NCI-H2227 (cell line): ENCODE results near the gene GXYLT1.
A peak's percentile ranks its signal among the peaks of the same experiment; 100 is the strongest.
"Not testable (repeated sequence)": the region's sequence is repeated elsewhere in the genome, so short reads cannot be mapped to it uniquely, and the experiment has no call there.

Experiments used
- DNase-seq: peaks from one replicate; lab custom pipeline; 2025; ENCODE audit not compliant: unreplicated experiment; lab: John Stamatoyannopoulos, UW

The GXYLT1 gene, protein sequence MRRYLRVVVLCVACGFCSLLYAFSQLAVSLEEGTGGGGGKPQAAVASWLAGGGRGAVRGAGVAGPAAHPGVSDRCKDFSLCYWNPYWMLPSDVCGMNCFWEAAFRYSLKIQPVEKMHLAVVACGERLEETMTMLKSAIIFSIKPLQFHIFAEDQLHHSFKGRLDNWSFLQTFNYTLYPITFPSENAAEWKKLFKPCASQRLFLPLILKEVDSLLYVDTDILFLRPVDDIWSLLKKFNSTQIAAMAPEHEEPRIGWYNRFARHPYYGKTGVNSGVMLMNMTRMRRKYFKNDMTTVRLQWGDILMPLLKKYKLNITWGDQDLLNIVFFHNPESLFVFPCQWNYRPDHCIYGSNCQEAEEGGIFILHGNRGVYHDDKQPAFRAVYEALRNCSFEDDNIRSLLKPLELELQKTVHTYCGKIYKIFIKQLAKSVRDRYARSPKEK

DNA sequence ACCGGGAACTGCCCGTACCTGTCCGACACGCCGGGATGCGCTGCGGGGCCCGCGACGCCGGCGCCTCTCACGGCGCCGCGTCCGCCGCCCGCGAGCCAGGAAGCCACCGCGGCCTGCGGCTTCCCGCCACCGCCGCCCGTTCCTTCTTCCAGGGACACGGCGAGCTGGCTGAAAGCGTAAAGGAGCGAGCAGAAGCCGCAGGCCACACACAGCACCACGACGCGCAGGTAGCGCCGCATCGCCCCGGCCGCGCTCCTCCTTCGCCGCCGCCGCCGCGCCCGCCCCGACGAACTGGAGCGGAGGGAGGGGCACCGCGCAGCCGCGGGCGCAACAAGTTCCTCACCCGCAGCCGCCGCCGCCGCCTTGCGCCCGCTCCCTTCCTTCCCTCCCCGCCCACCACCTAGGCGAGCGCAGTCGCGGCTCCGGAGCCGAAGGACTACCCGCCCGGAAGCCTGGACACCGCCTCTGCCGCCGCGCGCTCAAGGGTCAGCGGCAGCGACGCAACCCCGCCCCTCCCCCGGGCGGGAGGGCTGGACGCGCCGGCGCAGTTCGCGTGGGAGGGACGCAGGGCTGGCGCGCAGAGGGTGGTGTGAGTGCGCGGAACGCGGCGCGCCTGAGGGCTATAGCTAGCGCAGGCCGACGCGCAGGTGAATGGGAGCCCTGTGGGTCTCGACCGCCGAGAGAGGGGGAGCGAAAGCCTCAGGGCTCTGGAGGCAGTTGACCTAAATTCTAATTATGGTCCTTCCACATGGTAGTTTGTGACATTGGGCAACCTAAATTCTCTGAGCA is at the start of gene GXYLT1:
Gene GXYLT1, minus strand, starts transcription at position 467 of the 789 bp plus-strand sequence. Its CDS starts 228 bp downstream, at position 239.
- DNase-seq = peak; percentile 95

DNA sequence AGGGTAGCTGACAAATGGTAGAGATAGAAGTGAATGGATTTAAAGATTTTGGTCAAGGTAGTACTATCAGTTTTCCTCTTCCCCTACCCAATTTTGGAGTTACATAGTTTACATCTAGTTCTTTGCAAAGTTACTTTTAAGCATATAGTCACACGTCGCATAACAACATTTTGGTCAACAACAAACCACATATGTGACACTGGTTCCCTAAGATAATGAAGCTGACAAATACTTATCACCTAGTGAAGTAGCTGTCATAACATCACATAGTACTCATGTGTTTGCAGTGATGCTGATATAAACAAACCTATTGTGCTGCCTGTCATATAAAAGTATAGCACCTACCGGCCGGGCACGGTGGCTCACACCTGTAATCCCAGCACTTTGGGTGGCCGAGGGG is 48.0 kb upstream of the GXYLT1 start:
- no peak for DNase-seq

DNA sequence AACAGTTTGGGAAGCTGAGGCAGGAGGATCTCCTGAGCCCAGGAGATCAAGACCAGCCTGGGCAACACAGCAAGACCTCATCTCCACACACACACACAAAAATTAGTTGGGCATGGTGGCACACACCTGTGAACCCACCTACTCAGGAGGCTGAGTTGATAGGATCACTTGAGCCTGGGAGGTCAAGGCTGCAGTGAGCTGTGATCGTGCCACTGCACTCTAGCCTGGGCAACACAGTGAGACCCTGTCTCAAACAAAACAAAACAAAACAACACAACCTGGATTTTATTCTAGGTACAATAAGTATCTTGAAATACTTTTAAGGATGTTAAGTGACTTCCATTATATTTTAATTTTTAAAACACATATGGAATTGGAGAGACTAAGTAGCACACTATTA is 47.6 kb upstream of the GXYLT1 start:
- no peak for DNase-seq

DNA sequence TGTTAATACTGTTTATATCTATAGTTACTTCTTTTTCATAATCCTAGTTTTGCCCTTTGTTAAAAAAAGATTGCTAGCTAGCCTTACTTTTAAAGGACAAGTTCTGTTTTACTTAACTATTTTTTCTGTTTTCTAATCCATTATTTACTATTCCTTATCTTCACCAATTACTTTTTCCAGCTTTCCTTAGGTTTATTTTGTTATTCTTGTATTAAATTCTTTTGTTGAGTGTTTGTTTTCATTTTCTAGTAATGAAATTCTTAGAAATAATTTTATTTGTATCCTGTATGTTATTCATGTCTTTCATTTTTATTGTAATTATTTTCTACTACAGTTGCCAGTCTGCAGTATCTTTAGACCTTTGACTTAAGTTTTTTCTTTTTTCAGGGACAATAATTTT is 45.7 kb upstream of the GXYLT1 start:
- no peak for DNase-seq

DNA sequence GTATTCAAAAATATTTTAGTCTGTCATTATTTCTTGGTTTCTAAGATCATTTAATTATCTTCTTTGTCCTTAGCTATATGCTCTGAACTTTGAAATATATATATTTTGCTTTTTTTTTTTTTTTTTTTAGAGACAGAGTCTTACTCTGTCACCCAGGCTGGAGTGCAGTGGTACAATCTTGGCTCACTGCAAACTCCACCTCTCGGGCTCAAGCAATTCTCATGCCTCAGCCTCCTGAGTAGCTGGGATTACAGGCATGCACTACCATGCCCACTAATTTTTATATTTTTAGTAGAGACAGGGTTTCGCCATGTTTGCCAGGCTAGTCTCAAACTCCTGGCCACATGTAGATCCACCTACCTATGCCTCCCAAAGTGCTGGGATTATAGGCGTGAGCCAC is 43.6 kb upstream of the GXYLT1 start:
- DNase-seq = not testable (repeated sequence)

DNA sequence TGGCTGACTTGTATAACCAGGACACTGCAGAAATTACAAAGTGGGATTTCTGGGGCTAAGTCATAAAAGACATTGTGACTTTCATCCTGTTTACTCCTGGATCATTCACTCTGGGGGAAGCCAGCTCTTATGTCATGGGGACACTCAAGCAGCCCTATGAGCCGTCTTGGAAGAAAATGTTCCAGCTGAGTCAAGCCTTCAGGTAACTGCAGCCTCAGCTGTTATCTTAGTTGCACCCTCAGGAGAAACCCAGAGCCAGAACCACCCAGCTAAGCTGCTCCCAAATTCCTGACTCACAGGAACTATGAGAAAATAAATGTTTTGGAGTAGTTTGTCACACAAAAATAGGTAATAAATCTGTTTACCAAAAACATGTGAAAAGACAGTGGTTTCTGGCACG is 43.1 kb upstream of the GXYLT1 start:
- DNase-seq = no peak

DNA sequence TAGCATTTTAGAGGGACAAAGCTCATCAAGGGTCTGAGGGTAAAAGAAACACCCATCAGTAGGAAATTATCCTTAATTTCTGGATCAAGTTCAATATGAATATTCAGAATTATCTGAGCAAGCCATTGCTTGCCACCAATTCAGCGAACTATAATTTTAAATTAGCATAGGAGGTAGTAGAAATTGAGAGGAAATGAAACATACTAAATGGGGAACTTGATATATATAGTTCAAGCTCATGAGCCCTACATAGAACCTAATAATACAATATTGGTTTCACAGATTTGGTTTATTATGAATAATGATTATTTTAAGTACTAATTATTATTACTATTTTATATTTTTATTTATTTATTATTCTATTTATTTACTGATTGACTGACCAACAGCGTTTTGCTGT is 42.1 kb upstream of the GXYLT1 start:
- DNase-seq = no peak

DNA sequence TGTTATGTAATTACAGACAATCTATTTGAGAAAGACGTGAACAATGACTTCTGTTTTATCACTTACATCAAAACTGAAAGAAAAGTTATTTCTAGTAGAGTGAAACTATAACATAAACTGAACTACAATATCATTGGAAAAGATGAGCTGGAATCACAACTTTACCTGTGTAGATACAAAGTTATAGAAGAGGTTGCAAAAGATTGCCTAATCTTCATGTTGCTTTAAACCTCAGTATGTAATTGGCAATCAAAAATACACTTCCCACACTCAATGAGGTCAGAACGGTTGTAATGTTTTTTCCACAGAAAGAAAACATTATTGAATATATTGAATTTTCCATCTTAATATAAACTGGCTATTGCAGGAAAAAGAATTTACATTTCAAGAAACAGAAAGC is 37.7 kb upstream of the GXYLT1 start:
- no peak for DNase-seq

DNA sequence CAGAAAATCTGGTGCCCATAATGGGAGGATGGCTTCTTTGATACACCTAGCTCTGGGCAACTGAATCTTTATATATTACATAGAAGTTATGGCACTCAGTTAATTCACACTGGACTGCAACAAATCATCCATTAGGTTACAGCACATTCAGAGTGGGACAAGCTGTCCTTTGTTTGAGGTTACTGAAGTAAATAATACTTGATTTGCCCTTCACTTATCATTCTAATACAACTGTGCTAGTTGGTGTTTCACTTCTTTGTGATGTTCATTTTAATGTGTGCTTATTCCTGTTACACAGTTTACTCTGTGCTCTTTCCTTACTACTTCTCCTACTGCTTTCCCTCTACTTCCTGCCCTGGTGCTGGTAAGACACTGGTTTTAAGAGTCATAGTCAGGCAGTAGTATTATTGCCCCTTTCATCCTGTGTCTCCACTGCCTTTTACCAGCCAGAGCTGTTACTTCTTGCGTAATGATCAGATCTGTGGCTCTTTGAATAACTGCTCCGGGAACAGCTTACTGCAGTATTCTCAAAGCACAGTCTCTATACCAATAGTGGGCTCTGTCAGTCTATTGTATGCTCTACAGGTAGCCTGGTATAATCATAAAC is 36.4 kb upstream of the GXYLT1 start:
- no peak for DNase-seq

DNA sequence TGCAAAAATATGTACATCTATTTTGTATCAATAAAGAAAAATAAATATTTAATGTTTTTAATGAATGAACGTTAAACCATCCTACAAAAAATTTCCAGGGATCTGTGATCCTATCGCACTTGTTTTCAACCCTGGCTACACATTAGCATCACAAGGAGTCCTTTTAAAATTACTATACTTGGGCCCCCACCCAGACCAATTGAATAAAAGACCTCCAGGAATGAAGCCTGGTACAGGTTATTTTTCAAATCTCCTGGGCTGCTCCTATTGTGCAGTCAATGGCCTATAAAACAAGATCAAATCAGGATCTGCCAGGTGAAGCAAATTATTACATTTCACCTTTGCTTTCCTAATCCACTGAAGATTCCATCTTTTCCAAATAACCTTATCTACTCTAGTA is 33.4 kb upstream of the GXYLT1 start:
- DNase-seq = no peak

DNA sequence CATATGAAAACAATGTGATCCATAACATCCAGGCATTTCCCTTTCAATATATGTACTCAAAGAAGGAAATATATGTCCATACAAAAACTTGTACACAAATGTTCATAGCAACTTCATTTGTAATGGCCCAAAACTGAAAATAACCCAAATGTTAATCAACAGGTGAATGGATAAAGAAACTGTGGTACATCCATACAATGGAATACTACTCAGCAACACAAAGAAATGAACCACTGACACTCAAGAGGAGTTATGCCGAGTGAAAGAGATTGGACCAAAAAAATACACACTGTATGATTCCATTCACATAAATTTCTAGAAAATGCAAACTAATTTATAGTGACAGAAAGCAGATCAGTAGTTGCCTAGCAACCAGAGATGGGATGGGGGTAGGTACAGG is 30.3 kb upstream of the GXYLT1 start:
- DNase-seq = no peak

DNA sequence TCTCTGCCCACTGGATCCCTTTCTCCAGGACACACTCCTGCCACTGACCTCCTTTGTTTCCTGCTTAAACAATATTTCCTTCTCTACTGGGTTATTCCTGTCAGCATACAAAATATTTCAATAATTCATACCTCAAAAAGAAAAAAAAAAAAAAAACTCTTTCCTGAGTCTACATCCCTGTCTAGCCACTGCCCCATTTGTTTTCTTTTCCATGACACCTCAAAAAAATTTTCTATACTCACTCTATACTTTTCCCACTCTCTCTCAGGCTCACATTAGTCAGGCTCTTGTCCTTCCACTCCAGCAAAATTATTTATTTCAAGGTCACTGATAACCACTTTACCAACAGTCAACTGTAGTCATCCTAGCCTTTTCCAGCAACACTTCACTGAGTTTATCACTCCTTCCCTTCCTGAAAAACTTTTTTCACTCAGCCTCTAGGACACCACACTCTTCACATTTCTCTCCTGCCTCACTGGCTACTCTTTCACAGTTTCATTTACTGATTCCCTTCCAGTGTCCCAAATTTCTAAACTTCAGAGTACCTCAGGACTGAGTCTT is 29.4 kb upstream of the GXYLT1 start:
- DNase-seq = no peak

DNA sequence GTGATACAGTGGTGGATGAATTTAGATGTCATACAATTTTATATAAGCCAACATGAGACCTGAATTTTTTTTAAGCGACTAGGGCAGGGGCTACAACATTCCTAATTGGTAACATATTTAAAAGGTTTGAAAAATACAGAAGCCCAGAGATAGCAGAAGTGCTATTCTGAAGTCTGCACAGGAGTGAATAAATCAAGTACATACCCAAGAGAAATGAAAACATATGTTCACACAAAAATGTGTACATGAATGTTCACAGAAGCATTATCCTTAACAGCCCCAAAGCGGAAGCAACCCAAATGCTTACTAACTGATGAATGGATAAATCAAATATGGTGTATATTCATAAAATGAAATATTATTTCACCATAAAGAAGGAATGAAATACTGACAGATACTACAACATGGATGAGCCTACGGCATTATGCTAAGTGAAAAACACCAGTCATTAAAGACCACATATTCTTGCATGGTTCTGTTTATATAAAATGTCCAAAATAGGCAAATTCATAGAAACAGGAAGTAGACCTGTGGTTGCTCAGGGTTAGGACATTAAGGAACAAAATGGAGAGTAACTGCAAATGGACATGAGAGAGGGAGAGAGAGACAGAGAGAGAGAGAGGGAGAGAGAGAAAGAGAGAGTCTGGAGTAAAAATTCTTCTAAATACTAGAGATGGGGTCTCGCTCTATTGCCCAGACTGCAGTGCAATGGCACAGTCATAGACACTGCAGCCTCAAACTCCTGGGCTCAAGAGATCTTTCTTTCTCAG is 28.0 kb upstream of the GXYLT1 start:
- DNase-seq = no peak

DNA sequence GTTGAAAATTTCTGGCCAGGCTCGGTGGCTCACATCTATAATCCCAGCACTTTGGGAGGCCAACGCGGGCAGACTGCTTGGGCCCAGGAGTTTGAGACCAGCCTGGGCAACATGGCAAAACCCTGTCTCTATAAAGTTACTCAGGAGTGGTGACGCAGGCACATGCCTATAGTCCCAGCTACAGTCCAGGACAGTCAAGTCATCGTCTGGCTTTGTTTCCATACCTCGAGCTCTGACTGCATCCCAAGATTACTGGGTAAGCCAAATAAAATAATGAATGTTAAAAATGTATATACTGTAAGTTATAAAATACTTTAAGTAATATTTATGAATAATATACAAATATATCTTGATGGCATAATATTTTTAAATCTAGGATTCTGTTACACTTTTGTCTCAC is 23.0 kb upstream of the GXYLT1 start:
- DNase-seq = no peak

DNA sequence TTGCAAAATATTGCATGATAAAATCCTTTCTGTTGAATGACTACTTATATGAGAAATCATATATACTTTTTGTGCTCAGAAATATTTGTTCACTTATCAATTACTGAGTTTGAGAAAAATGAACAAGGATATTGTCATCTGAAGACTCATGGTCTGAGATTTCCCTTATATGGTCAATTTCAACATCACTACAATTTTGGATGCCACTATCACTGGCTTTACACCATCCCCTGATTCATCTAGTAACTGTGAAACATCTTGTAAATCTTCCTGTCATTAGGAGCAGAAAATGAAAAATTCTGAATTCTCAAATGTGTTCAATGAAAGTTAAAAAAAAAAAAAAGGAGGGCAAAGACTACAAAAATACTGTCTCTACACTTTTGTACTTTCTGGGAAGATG is 21.8 kb upstream of the GXYLT1 start:
- no peak for DNase-seq

DNA sequence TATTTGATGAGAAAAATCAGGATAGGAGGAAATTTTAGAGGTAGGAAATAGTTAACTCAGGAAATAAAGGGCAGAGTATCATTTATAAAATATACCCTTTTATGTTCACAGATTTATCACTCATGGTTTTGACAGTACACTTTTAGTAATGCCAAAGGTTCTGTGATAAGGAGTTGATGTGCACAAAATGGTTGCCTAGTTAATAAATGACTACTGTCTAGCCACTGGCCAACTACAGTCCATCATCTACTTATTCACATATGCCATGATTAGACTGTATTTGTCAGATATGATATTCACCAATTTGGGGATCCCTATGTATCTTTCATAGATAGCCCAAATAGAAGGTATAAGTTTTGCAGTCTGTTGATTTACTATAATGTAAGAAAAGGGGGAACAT is 19.2 kb upstream of the GXYLT1 start:
- DNase-seq = no peak

DNA sequence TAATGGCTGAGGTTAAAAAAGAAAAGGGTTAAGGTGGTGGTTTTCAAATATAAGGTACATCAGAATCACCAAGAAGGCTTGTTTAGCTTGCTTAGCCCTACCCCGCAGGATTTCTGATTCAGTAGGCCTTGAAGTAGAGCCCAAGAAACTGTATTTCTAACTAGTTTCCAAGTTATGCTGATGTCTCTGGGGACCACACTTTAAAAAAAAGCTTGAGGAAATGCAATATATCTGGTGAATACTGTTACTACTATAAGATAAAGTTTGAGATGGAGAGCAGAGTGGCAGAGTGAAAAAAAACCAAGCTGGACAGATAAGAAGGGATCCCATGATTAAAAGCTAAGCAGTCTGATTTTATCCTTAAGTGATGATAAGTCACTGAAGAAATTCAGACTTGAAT is 18.3 kb upstream of the GXYLT1 start:
- DNase-seq = no peak

DNA sequence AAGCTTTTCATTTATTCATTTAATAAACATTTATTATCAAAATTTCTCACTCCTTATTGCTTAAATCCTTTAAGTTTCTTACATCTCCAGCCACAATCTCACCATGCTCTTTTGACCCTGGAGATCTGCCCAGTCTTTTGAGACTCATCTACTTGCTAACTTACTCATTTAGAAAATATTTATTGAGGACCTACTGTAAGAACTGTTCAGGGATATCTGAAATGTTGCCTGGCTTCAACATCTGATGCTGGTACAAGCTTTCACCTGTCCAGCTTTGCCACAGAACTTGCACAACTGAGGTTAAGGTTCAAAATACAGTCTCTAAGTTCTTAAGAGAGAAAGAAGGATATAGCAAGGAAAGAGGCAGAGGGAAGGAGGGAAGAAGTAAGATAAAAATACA is 17.5 kb upstream of the GXYLT1 start:
- no peak for DNase-seq

DNA sequence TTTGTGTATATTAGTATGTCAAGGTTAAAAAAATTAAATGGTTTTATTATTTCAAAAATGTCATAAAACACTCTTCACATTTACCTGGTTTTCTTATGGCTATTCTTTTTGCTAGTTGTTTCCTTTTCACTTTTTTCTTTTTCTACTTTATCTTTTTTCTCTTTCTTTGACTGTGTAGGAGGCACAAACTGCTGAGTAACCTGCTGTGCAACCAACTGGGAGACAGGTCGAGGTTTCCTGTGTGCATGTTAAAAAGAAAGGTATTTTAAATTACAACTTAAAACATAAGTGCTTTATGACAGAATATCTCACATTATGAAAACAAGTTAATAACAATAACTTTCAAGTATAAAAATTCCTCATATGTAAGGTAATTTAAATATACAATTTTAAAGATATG is 16.9 kb upstream of the GXYLT1 start:
- DNase-seq = no peak

DNA sequence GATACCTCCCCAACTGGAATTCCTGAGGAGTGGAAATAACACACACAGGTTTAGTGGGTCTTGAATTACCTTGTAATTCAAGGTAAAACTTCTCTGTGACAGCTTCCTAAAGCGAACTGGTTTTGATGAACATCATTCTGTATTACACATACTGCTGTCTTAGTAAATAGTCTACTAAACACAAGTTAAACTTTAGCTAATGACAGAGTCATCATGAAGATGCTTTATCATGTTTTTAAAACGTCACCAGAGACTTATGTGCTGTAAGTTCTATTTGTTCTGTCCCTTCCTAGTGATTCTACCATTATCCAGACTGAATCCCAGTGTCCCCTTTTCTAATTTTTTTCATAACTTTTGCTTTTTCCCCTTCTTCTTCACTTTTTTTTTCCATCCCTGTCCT is 11.6 kb upstream of the GXYLT1 start:
- no peak for DNase-seq
